ENCODE measurements around the gene EIF2AK3. TPM values are rescaled to one million over a fixed set of nuclear protein-coding genes. Genes with fewer than 3 reads are reported as not detected.

Gene EIF2AK3
- total and polyA plus RNA-seq, 2 donors from 2014 or later = 5.7 to 20.8 TPM

DNA sequence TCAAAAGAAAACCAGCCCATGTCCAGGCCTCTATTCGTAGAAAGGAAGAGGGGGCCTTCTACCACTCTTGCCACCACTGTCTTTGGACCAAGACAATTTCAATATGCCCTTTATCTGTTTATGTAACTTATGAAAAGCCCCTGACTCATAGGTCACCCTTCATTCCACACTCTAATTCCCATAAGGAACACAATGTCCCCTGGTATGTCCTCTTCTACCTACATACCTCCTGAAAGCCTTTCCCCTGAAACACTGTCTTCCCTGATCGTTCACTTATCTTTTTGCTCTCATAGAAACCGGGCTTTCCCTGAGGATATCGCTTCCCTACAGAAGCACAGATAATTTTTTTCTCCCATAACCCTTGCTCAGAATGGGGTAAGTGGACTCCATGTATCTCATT, 13.3 kb downstream of the EIF2AK3 start:
- Histone ChIP-seq H3K36me3 (ENCODE audit: control insufficient read depth in 2 of 3, insufficient read depth in 3 of 3, low read length in 3 of 3) (no peaks in the 10 kb centered on the region), H3K9me3 (ENCODE audit: control insufficient read depth in 2 of 3, insufficient read depth in 1 of 3, low read length in 3 of 3) (no peaks in the 10 kb centered on the region), H3K27ac (ENCODE audit: low read depth in 2 of 2, low read length in 2 of 2) (no peak overlapping the region), H3K4me3 (ENCODE audit: low read length in 3 of 3) (no peak overlapping the region), H3K27me3 (ENCODE audit: control insufficient read depth, insufficient read depth, low read length) (no peaks in the 10 kb centered on the region), H3K9ac (ENCODE audit: low read length in 3 of 3) (no peak overlapping the region), H3K4me1 (ENCODE audit: control insufficient read depth in 2 of 3, insufficient read depth in 2 of 3, low read depth in 1 of 3, low read length in 3 of 3) (peaks cover 0 to 5% (median 0%) of the 10 kb centered on the region in 3 donors)
- no peak for DNase-seq
- TF ChIP-seq, protein P1, sequence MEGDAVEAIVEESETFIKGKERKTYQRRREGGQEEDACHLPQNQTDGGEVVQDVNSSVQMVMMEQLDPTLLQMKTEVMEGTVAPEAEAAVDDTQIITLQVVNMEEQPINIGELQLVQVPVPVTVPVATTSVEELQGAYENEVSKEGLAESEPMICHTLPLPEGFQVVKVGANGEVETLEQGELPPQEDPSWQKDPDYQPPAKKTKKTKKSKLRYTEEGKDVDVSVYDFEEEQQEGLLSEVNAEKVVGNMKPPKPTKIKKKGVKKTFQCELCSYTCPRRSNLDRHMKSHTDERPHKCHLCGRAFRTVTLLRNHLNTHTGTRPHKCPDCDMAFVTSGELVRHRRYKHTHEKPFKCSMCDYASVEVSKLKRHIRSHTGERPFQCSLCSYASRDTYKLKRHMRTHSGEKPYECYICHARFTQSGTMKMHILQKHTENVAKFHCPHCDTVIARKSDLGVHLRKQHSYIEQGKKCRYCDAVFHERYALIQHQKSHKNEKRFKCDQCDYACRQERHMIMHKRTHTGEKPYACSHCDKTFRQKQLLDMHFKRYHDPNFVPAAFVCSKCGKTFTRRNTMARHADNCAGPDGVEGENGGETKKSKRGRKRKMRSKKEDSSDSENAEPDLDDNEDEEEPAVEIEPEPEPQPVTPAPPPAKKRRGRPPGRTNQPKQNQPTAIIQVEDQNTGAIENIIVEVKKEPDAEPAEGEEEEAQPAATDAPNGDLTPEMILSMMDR (IDR thresholded peaks at IDR 0.05; ENCODE audit: borderline replicate concordance, extremely low read depth, insufficient read depth) = no peak
- no peak for FAIRE-seq
- intact Hi-C loops (cut with DNase I) = no loop called here

DNA sequence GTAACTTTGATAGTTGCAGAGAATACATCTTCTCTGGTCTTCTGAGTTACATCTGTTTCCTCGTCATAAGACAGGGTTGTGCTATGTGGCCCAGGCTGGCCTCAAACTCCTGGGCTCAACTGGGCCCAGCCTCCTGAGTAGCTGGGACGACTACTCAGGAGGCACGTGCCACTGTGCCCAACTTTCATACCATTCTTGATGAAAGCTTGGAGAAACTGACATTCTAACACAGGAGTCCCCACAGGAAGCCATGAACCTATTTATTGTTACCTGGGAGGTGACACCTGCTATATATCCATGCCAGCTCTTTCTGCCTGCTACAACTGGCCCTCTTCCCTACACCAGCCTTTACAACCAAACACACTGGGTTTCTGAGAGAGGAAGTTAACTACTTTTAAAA, 19.1 kb downstream of the EIF2AK3 start:
- Histone ChIP-seq H3K4me3 (ENCODE audit: low read length in 3 of 3) (no peak overlapping the region), H3K36me3 (ENCODE audit: control insufficient read depth in 2 of 3, insufficient read depth in 3 of 3, low read length in 3 of 3) (no peaks in the 10 kb centered on the region), H3K9ac (ENCODE audit: low read length in 3 of 3) (no peak overlapping the region), H3K4me1 (ENCODE audit: control insufficient read depth in 2 of 3, insufficient read depth in 2 of 3, low read depth in 1 of 3, low read length in 3 of 3) (peaks cover 0 to 2% (median 0%) of the 10 kb centered on the region in 3 donors), H3K9me3 (ENCODE audit: control insufficient read depth in 2 of 3, insufficient read depth in 1 of 3, low read length in 3 of 3) (no peaks in the 10 kb centered on the region), H3K27me3 (ENCODE audit: control insufficient read depth, insufficient read depth, low read length) (no peaks in the 10 kb centered on the region), H3K27ac (ENCODE audit: low read depth in 2 of 2, low read length in 2 of 2) (no peak overlapping the region)
- TF ChIP-seq, protein P1 (IDR thresholded peaks at IDR 0.05; ENCODE audit: borderline replicate concordance, extremely low read depth, insufficient read depth) = no peak
- intact Hi-C loops (cut with DNase I) = no loop called here
- FAIRE-seq (no peak), DNase-seq (no peak)

DNA sequence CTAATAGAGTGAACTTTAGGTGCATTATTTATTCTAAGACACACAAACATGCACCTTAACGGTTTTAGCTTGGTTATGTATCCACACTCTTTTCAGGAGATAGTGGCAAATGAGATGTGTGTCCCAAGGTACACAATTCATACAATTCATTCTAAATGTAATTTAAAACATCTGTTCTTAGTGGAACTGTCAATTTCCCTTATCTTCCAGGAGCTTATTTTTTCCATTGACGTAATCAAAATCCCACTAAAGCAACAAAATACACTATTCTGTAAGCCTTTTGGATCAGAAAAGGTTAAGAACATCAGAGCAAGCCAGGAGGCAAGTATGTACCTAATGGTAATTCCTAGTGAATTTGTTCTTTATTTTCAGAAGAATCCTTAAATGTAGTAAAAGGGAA, 19.8 kb downstream of the EIF2AK3 start:
- Histone ChIP-seq H3K4me1 (ENCODE audit: control insufficient read depth in 2 of 3, insufficient read depth in 2 of 3, low read depth in 1 of 3, low read length in 3 of 3) (peaks cover 0 to 2% (median 0%) of the 10 kb centered on the region in 3 donors), H3K27me3 (ENCODE audit: control insufficient read depth, insufficient read depth, low read length) (no peaks in the 10 kb centered on the region), H3K4me3 (ENCODE audit: low read length in 3 of 3) (no peak overlapping the region), H3K36me3 (ENCODE audit: control insufficient read depth in 2 of 3, insufficient read depth in 3 of 3, low read length in 3 of 3) (no peaks in the 10 kb centered on the region), H3K9ac (ENCODE audit: low read length in 3 of 3) (no peak overlapping the region), H3K9me3 (ENCODE audit: control insufficient read depth in 2 of 3, insufficient read depth in 1 of 3, low read length in 3 of 3) (no peaks in the 10 kb centered on the region), H3K27ac (ENCODE audit: low read depth in 2 of 2, low read length in 2 of 2) (no peak overlapping the region)
- intact Hi-C loops (cut with DNase I) = no loop called here
- no peak for FAIRE-seq
- no peak for DNase-seq
- TF ChIP-seq, protein P1 (IDR thresholded peaks at IDR 0.05; ENCODE audit: borderline replicate concordance, extremely low read depth, insufficient read depth) = no peak
